Endothelial cell (in vitro differentiated cells): ENCODE data around the gene ZNHIT2. TPM values are rescaled to one million over a fixed set of nuclear protein-coding genes. Genes with fewer than 3 reads are reported as not detected.

ENCODE experiments used
- DNase-seq: peaks from one replicate; pipeline ENCODE4 v3.0.0; 2021; ENCODE audit warnings: low spot score
- H3K27ac Mint-ChIP-seq: one replicate; pipeline ENCODE4 v1.8.0; 2021; ENCODE audit warnings: mixed read lengths, inconsistent platforms; ENCODE audit not compliant: unreplicated experiment
- H3K27me3 Mint-ChIP-seq: one replicate; pipeline ENCODE4 v1.8.0; 2021; ENCODE audit warnings: mild to moderate bottlenecking, moderate library complexity, mixed read lengths, inconsistent platforms; ENCODE audit not compliant: unreplicated experiment
- H3K36me3 Mint-ChIP-seq: one replicate; pipeline ENCODE4 v1.8.0; 2021; ENCODE audit warnings: mild to moderate bottlenecking, low read depth, mixed read lengths, inconsistent platforms; ENCODE audit not compliant: unreplicated experiment
- H3K4me1 Mint-ChIP-seq: one replicate; pipeline ENCODE4 v1.8.0; 2021; ENCODE audit warnings: mild to moderate bottlenecking, mixed read lengths, inconsistent platforms; ENCODE audit not compliant: unreplicated experiment
- H3K4me3 Mint-ChIP-seq: one replicate; pipeline ENCODE4 v1.8.0; 2021; ENCODE audit warnings: mild to moderate bottlenecking, mixed read lengths, inconsistent platforms; ENCODE audit not compliant: unreplicated experiment
- H3K9me3 Mint-ChIP-seq: one replicate; pipeline ENCODE4 v1.8.0; 2021; ENCODE audit warnings: mixed read lengths, inconsistent platforms; ENCODE audit not compliant: unreplicated experiment
- CTCF ChIP-seq: fragments of 200-600 bp; sonication (generic); IDR thresholded peaks from one replicate; pipeline ENCODE4 v1.5.0; 2021; ENCODE audit warnings: antibody characterized with exemption; ENCODE audit not compliant: unreplicated experiment
- total RNA-seq: library from RNA; stranded (reverse); fragmentation: NEBNext Ultra II Directional; extraction: Animal tissue kit (Norgen Biotek cat#: 25700); gene quantifications from one replicate; pipeline ENCODE4 v1.2.1, GENCODE V29; 2021; ENCODE audit not compliant: unreplicated experiment

Gene ZNHIT2
- total RNA-seq, 1 donor from 2014 or later = 6.0 TPM

GRCh38 chr11:65109231-65110198 is 8.0 kb downstream of the ZNHIT2 start:
- peaks cover 21% of the 10 kb centered on the region for H3K27me3 Mint-ChIP-seq
- H3K27ac Mint-ChIP-seq = no peak overlapping the region
- no peak overlapping the region for H3K4me3 Mint-ChIP-seq
- DNase-seq = no peak
- no peak for TF ChIP-seq CTCF
- H3K4me1 Mint-ChIP-seq = peaks cover 9% of the 10 kb centered on the region
- no peaks in the 10 kb centered on the region for H3K9me3 Mint-ChIP-seq
- H3K36me3 Mint-ChIP-seq = peaks cover 28% of the 10 kb centered on the region

DNA sequence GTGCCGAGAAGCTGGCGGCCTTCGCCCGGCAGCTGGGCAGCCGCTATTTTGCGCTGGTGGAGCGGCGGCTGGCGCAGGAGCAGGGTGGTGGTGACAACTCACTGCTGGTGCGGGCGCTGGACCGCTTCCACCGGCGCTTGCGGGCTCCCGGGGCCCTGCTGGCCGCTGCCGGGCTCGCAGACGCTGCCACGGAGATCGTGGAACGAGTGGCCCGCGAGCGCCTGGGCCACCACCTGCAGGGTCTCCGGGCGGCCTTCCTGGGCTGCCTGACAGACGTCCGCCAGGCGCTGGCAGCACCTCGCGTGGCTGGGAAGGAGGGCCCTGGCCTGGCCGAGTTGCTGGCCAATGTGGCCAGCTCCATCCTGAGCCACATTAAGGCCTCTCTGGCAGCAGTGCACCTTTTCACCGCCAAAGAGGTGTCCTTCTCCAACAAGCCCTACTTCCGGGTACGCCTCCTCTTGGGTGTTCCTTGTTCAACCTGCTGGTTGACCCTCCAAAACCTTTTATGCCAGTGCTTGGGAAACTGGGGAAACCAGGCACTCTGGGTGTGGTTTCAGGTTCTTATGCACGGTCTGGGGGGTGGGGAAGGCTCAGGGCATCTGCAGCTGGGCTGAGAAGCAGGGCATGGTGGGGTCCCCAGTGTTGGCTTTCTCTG is 8.9 kb downstream of the ZNHIT2 start:
- peaks cover 20% of the 10 kb centered on the region for H3K36me3 Mint-ChIP-seq
- no peak for TF ChIP-seq CTCF
- no peak for DNase-seq
- no peak overlapping the region for H3K4me3 Mint-ChIP-seq
- H3K27me3 Mint-ChIP-seq = peaks cover 14% of the 10 kb centered on the region
- H3K9me3 Mint-ChIP-seq = no peaks in the 10 kb centered on the region
- no peak overlapping the region for H3K27ac Mint-ChIP-seq
- peaks cover 8% of the 10 kb centered on the region for H3K4me1 Mint-ChIP-seq

DNA sequence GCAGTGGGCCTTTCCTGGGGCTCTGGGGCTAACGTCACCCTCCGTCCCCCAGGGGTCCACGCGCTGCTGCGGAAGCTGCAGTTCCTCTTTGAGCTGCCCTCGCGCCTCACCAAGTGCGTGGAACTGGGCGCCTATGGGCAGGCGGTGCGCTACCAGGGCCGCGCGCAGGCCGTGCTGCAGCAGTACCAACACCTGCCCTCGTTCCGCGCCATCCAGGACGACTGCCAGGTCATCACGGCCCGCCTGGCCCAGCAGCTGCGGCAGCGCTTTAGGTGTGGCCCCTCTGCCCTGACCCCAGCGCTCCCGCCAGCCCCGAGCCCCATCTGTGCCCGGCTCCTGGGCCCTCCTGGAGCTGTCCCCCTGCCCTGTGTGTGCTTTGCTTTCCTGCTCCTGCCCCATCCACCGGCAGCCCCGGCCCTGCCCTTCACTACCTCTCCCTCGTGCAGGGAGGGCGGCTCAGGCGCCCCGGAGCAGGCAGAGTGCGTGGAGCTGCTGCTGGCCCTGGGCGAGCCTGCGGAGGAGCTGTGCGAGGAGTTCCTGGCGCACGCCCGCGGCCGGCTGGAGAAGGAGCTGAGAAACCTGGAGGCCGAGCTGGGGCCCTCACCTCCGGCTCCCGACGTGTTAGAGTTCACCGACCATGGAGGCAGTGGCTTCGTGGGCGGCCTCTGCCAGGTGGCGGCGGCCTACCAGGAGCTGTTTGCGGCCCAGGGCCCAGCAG is 9.6 kb downstream of the ZNHIT2 start:
- H3K27ac Mint-ChIP-seq = no peak overlapping the region
- H3K4me1 Mint-ChIP-seq = peaks cover 3% of the 10 kb centered on the region
- H3K4me3 Mint-ChIP-seq = no peak overlapping the region
- no peak for TF ChIP-seq CTCF
- DNase-seq = no peak
- no peaks in the 10 kb centered on the region for H3K9me3 Mint-ChIP-seq
- H3K36me3 Mint-ChIP-seq = peaks cover 16% of the 10 kb centered on the region
- peaks cover 8% of the 10 kb centered on the region for H3K27me3 Mint-ChIP-seq

GRCh38 chr11:65107078-65107477 is 10.4 kb downstream of the ZNHIT2 start:
- no peak for TF ChIP-seq CTCF
- Mint-ChIP-seq H3K4me1 (peaks cover 3% of the 10 kb centered on the region), H3K4me3 (no peak overlapping the region), H3K27me3 (peaks cover 9% of the 10 kb centered on the region), H3K9me3 (no peaks in the 10 kb centered on the region), H3K27ac (no peak overlapping the region), H3K36me3 (peaks cover 16% of the 10 kb centered on the region)
- DNase-seq = no peak
